Measurements from ENCODE around the gene TMEM232. TPM values are rescaled to one million over a fixed set of nuclear protein-coding genes. Genes with fewer than 3 reads are reported as not detected.
A peak's percentile ranks its signal among the peaks of the same experiment; 100 is the strongest.
"Not testable (repeated sequence)": the region's sequence is repeated elsewhere in the genome, so short reads cannot be mapped to it uniquely, and the experiment has no call there.

The TMEM232 gene
- total RNA-seq, 1 donor from 2014 or later, result 2.8 TPM

DNA sequence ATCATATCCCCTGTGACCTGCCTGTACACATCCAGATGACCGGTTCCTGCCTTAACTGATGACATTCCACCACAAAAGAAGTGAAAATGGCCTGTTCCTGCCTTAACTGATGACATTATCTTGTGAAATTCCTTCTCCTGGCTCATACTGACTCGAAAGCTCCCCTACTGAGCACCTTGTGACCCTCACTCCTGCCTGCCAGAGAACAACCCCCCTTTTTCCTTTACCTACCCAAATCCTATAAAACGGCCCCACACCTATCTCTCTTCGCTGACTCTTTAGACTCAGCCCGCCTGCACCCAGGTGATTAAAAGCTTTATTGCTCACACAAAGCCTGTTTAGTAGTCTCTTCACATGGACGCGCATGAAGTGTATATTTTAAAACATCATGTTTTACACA lies 191.3 kb downstream of the TMEM232 start:
- DNase-seq (ENCODE audit: low read depth), result not testable (repeated sequence)

DNA sequence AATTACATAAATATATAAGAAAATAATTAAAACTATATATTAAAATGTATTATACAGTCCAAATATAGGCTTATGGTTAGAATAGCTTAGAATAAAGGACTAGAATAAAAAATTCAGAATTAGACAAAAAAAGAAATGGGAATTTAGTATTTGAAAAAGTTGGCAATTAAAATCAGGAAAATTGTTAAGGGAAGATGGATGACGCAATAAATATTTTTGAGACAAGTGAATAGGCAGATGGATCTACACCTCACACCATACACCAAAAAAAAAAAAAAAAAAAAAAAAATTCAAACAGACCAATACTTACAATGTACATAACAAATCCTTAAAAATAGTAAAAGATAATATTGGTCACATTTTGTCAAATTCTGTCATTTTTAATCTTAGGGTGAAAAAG lies 200.7 kb downstream of the TMEM232 start:
- DNase-seq (ENCODE audit: low read depth), result no peak

DNA sequence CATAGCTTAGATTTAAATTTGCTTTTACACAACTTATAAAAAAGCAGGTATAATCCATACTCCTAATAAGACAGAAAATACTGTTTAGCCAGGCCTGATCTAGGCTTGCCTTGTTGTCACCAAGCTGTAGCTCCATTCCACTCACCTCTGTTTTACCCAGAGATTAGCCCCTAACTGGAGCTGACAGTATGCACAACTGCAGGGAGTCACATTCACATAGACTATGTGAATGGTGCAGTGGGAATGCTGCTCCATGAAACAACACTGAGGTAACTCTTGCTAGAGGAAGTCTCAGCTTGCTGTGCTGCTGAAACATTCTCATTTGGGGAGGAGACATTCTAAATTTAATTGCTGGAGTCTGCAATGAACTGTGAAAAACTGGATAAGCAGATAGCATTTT lies 209.1 kb downstream of the TMEM232 start:
- DNase-seq (ENCODE audit: low read depth), result no peak

DNA sequence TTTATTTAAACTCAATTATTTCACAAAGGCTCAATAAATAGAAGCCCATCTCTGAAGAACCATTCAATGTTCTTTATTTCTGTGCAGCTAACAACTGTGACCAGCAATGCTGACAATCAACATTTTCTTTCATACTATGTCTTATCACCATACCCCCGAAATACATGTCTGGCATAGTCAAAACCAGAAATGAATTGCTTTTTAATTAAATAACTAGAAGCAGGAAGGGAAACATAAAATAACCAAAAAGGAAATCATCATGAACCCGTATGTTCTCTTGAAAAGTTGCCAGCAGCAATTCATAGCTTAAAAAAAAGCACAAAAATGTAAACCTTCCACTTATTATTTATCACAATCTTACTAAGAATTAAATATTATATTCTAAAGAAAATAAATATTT lies 212.4 kb downstream of the TMEM232 start:
- DNase-seq (ENCODE audit: low read depth), result no peak

DNA sequence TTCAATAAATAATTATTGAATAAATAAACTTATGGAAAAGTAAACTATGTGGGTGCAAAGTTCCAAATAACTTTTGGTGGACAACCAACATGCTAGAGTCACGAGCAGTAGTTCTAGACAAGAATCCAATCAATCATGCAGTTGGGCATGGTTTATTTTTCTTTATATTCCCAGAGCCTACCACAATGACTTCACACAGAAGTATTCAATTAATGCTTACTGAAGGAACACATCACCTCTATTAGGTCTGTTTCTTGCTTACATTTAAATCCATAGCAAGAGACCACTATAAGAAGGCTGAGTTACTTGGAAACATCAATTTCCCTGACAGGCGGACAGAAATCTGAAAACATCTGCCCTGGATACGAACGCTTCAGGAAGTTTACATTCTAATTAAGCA lies 214.2 kb downstream of the TMEM232 start:
- no peak for DNase-seq (ENCODE audit: low read depth)

DNA sequence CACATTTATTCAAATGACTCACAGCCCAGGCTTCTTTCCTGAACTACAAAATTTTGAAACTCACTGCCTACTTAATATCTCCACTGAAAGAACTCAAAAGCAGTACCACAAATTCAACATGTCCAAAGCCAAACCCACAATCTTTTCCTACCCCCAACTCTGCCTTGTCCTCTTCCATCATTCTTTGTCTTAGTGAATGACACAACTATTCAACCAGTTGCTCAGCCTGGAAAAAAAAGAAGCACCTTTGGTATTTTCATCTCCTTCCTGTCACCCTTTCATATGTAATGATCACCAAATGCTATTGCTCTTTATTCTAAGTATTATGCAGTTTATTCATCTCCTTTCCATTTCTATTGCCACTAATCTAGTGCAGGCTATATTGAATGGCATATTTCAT lies 216.3 kb downstream of the TMEM232 start:
- no peak for DNase-seq (ENCODE audit: low read depth)

DNA sequence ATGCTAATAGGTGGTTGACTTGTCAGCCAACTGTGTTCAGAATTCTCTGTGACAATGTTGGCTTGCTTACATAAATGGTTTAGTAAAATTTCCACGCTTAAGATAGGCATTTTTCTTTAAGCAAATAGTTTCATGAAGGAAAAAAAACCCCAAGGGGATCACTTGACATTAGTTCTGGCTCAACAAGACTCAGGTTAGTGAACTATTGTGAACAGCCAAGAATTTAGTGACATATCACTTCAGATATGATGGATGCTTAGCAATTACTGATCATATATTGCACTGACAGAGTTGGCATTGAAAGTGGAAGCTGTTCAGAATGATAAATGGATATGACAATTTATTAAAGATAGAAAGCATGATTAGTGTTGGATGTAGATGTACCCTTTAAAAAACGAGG lies 218.5 kb downstream of the TMEM232 start:
- DNase-seq (ENCODE audit: low read depth), result no peak

DNA sequence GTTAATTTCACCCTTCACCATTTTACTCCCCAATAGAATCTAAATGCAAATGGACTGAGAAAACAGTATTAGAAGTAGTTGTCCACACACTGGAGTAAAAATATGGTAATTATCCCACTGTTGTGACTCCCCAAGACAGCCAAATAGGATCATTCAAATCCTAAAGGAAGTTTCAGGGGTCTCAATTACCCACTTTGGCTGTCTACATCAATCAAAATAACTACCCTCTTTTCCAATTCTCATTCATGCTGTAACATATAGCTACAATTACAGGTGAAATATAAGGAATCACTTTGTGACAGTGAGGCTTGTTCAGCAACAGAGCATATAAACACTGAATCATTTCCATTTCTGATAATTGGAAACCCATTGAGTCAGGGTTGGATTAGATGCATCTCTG lies 220.1 kb downstream of the TMEM232 start:
- DNase-seq (ENCODE audit: low read depth), result no peak

DNA sequence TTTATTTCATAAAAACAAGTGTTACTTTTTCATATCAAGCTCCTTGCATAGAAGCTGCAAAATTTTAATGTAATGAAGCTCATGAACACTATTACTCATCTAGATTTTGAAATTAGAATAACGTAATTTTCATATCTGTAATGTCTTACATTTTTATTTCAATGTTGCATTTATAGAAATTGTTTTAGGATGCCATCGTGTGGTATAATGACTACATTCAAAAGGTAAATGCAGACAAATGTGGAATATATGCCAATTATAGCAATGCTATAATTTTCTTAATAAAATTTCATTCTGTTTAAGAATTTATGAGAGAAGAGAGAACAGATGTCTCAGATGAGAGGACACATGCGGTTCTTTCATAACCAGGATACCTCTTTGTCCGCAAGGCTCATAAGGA lies 230.2 kb downstream of the TMEM232 start:
- no peak for DNase-seq (ENCODE audit: low read depth)

DNA sequence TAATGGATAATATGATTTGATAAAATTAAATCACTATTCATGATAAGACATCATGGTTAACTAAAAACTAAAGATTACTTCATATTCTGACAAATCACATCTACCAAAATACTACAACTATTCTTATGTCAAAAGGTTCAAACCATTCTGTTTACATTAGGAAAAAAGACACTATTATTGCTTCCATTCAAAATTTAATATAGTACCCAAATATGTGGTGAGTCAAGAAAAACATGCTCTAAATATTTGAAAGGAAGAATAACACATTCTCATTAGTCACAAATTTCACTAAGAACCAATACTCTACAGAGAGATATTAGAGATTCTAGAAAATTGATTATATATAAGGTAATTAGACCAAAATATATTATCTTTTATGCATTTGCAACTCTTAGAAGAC lies 234.0 kb downstream of the TMEM232 start:
- DNase-seq (ENCODE audit: low read depth), result no peak

DNA sequence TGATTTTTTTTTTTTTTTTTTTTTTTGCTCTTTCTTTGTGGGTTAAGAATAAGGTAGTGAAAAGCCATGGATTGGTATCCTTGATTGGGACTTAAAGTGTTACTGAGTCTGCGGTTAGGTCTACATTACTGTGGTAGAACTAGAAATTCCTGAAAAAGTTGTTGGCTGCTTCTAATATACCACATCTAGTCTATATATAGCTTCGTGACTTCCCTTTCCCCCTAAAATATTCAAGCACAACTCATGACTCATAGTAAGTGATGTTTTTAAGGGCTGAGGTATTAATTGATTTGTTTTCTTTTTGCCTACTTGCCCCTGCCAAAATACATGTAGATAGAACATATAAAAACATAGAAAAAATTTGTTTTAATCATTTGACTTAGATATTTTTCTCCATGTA lies 247.6 kb downstream of the TMEM232 start:
- peak; percentile 91 for DNase-seq (ENCODE audit: low read depth)

DNA sequence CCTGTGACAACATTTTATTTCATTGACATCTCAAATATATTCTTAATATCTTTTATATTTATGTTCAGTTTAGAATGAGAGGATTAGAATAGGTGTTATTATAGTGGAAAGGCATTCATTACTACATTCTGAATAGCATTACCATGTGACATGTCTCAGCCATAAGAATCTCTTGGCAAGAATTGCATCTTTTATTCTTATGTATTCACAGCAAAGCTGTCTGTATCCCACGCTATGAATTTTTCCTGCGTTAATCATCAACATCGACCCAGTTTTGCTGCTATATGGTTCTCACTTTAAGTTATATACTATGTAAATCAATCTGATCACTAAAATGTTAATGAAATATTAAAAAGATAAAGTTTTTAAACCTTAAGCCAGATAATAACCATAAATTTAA lies 248.6 kb downstream of the TMEM232 start:
- no peak for DNase-seq (ENCODE audit: low read depth)

DNA sequence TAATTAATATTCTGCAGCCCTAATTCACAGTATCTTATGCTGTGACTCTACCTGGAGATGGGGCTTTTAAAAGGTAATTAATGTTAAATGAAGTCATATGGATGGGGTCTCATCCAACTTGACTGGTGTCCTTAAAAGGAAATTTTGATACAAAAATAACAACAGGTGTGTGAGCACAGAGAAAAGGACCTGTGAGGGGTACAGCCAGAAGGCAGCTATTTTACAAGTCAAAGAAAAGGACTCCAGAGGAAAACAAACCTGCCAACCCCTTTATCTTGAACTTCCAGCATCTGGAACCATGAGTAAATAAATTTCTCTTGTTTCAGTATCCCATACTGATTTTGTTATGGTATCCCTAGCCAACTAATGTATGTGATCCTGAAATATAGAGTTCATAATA lies 250.3 kb downstream of the TMEM232 start:
- DNase-seq (ENCODE audit: low read depth), result no peak

DNA sequence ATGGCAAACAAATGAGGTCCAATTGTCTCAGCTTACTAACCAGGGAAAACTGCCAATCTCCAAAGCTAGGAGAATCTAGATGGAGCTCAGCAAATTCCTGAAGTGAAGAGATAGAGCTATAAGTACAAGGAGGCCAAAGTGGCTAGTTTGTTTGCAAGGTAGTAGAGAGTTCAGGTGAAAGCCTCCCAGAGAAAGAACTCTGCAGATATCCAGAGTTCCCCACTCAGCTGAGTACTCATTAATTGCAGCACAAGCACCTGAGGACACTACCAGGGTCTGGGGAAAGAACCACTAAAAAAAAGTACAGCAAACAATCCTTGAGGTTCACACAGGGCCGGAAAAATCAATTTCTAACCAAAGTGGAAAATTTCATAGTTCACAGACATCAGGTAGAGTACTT lies 250.9 kb downstream of the TMEM232 start:
- DNase-seq (ENCODE audit: low read depth), result no peak

DNA sequence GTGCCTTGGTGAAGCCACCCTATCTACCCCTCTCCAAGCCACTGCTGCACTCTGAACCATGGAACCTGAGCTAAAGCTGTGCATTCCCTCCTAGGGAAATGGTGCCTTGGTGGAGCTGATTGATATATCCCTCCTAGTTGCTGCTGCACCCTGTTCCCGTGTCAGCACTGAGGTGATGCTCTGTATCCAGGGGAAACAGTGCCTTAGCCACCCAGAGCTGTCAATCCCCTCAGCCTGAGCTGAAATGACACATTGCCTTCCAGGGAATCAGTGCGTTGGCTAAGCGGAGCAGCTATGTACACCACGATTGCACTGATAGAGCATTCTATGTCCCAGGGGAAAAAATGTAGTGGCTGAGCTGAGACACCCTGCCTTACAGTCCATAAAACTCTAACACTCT lies 257.0 kb downstream of the TMEM232 start:
- DNase-seq (ENCODE audit: low read depth), result no peak

DNA sequence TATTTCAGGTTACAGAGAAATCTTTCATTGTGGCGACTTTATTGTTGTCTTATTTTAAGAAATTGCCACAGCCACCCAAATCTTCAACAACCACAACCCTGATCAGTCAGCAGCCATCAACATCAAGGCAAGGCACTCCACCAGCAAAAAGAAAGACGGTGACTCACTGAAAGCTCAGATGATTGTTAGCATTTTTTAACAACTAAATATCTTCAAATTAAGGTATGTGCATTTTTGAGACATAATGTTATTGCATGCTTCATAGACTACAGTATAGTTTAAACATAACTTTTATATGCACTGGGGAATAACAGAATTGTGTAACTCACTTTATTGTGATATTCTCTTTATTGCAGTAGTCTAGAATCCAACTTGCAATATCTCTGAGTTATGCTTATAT lies 263.4 kb downstream of the TMEM232 start:
- DNase-seq (ENCODE audit: low read depth), result no peak

DNA sequence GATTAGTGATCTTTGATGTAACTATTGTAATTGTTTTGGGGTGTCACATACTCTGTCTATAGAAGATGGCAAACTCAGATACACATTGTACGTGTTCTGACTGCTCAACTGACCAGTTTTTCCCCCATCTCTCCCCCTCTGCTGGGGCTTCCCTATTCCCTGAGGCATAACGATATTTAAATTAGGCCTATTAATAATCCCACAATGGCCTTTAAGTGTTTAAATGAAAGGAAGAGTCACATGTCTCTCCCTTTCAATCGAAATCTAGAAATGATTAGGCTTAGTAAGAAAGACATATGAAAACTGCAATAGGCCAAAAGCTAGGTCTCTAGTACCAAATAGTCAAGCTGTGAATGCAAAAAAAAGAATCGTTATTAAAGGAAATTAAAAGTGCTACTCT lies 265.6 kb downstream of the TMEM232 start:
- DNase-seq (ENCODE audit: low read depth), result no peak

DNA sequence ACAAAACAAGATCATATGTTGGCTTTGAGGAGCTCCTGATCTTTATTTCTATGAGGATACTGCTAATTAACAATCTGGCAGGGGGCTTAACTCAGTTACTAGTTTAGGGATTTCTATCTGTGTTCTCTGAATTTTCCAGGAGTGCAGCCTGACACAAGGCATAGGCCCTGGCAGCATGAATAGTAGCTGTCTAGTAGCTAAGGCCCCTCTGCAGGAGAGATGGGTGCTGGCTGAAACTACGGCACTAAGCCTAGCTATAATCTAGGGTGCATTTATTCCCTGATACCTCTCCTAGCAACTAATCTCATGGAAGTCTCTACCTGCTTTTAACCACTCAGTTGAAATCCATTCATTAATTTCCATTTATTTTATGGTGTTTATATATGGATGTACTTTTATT lies 268.2 kb downstream of the TMEM232 start:
- DNase-seq (ENCODE audit: low read depth), result no peak

DNA sequence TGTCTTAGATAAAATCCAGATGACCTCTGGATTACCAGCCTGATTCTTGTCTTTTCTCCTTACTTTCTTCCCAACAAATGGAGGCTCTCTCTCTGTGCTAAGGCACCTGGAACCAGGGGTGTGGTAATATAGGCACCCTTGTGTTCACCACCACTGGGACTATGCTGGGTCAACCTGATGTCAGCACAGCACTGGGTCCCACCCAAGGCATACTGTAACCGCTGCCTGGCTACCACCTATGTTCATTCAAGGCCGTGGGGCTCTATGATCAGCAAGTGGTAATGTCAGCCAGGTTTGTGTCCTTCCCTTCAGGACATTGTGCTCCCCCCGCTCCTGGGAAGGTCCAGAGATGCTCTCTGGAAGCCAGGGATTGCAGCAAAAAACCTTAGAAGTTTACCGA lies 283.6 kb downstream of the TMEM232 start:
- DNase-seq (ENCODE audit: low read depth), result no peak

DNA sequence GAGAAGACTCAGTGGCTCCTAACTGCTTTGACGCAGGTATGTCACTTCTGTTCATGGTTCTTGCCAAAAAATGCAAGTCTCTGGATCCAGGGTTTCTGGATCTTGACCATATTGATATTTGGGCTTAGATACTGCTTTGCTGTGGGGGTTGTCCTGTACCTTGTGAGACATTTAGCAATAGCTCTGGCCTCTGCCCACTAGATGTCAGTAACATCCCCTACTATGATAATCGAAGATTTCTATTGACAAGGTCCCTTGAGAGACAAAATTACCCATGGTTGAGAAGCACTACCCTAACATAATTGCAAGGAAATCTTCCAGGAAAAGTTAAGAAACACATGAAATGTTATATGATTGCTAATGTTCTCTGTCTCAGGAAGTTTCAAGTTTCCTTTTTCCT lies 285.4 kb downstream of the TMEM232 start:
- peak; percentile 62 for DNase-seq (ENCODE audit: low read depth)

DNA sequence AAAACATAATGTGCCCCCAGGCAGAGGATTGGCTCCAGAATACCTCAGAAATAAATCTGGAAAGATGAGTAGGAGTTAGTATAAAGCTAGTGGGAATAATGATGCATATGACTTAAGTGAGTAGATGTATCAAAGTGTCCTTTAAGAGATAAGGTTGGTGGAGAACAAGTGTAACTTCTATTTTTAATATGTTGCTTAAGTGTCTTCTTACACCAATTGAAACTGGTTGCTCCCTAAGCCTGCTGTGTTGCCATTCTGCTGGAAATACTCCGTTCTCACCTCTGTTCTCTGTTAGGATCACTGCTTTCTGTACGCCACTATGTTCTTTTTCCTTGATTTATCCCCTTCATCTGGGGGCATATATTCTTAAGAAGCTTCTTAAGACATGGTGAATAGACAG lies 286.4 kb downstream of the TMEM232 start:
- DNase-seq (ENCODE audit: low read depth), result peak; percentile 8

DNA sequence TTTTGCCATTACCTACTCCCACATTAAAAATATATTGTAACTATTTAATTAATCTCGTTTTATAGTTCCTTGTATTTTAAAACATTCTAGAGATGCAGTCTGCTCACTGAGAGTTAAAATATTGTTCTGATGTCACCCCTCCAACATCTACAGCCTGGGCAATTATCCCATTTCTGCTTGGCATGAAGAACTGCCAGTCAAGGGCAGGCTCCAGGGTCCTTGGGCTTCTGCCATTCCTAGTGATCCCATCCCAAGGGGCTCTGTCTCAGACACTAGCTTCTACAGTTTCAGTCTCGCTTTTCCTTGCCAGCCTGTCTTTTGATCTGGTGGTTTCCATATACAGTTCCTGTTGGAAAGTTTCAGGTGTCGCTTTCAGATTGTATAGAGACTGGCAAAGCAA lies 287.2 kb downstream of the TMEM232 start:
- DNase-seq (ENCODE audit: low read depth), result peak; percentile 10

DNA sequence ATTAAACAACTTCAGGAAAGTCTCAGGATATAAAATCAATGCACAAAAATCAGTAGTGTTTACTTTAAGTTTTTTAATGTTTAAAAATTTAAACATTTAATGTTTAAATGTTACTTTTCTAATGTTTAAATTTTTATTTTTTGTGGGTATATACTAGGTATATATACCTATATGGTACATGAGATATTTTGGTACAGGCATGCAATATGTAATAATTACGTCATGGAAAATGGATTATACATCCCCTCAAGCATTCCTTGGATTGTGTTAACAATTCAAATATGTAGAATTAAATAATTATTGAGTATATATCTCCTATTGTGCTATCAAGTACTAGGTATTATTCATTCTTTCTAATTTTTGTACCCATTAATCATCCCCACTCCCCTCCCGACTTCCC lies 291.3 kb downstream of the TMEM232 start:
- no peak for DNase-seq (ENCODE audit: low read depth)

DNA sequence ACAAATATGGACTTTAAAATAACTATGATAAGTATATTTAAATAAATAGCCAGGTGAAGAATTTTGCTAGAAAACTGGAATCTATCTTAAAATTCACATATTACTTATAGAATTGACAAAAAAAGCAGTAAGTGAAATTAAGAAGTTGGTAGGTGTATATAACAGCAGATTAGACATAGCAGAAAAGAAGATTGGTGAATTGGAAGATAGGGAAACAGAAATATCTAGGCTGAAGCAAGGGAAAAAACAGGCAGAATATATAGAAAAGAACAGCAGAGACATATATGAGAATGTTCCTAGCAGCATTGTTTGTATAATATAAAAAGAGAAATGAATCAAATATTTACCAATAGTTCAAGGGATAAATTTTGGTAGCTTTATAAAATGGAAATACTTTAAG lies 294.9 kb downstream of the TMEM232 start:
- DNase-seq (ENCODE audit: low read depth), result no peak

DNA sequence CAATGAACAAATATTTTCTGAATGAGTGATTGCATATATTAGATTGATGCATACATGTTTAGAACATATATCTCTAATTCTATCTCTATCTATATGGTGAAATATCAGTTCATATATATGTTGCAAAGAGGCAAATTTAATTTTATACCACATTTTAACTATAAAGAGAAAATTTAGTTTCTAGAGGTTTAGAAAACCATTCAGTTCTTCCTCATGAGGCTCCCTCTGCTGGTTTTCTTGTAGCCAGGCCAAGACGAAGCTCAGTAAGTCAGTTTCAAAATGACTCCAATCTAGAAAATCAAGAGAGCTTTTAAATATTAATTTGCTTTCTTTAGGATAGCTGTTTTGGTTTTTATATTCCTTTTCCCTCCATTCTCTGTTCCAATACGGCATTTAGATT lies 312.1 kb downstream of the TMEM232 start:
- peak; percentile 11 for DNase-seq (ENCODE audit: low read depth)

Data from myocyte (in vitro differentiated cells).